ENCODE measurements around the gene SDK1.

Gene SDK1

GRCh38 chr7:3585826-3586225 is 284.8 kb downstream of the SDK1 start:
- no peak overlapping the region for H3K4me3 ChIP-seq (ENCODE audit: low read length)
- TF ChIP-seq, protein P1, sequence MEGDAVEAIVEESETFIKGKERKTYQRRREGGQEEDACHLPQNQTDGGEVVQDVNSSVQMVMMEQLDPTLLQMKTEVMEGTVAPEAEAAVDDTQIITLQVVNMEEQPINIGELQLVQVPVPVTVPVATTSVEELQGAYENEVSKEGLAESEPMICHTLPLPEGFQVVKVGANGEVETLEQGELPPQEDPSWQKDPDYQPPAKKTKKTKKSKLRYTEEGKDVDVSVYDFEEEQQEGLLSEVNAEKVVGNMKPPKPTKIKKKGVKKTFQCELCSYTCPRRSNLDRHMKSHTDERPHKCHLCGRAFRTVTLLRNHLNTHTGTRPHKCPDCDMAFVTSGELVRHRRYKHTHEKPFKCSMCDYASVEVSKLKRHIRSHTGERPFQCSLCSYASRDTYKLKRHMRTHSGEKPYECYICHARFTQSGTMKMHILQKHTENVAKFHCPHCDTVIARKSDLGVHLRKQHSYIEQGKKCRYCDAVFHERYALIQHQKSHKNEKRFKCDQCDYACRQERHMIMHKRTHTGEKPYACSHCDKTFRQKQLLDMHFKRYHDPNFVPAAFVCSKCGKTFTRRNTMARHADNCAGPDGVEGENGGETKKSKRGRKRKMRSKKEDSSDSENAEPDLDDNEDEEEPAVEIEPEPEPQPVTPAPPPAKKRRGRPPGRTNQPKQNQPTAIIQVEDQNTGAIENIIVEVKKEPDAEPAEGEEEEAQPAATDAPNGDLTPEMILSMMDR (conservative IDR thresholded peaks at IDR 0.05; ENCODE audit: low read length): no peak
- DNase-seq (ENCODE audit: low read depth): no peak

- TF ChIP-seq, protein P1 (conservative IDR thresholded peaks at IDR 0.05; ENCODE audit: low read length): no peak
- DNase-seq (ENCODE audit: low read depth): no peak
- H3K4me3 ChIP-seq (ENCODE audit: low read length): no peak overlapping the region
Observed at GRCh38 chr7:3588341-3588740, 287.3 kb downstream of the SDK1 start.

DNA sequence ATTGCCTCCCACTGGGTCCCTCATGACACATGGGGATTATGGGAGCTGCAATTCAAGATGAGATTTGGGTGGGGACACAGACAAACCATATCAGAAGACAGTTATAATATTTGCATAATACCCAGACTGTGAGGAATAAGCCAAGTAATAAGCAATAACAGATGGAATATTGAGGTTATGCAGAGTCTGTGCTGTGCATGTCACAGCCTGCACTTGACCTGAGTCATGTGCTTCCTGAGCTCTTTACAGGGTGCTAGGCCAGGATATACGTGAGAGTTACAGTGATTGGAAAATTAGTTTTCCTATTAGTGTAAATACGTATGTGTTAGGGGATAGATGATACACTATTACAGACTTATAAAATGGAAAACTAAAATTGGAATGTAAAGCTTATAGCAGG is 288.7 kb downstream of the SDK1 start:
- no peak for DNase-seq (ENCODE audit: low read depth)
- no peak overlapping the region for H3K4me3 ChIP-seq (ENCODE audit: low read length)
- TF ChIP-seq, protein P1 (conservative IDR thresholded peaks at IDR 0.05; ENCODE audit: low read length): no peak

- H3K4me3 ChIP-seq (ENCODE audit: low read length): no peak overlapping the region
- TF ChIP-seq, protein P1 (conservative IDR thresholded peaks at IDR 0.05; ENCODE audit: low read length): no peak
- no peak for DNase-seq (ENCODE audit: low read depth)
Observed at GRCh38 chr7:3591219-3591618, 290.2 kb downstream of the SDK1 start.

GRCh38 chr7:3591944-3592343 is 290.9 kb downstream of the SDK1 start:
- TF ChIP-seq, protein P1 (conservative IDR thresholded peaks at IDR 0.05; ENCODE audit: low read length): no peak
- no peak for DNase-seq (ENCODE audit: low read depth)
- no peak overlapping the region for H3K4me3 ChIP-seq (ENCODE audit: low read length)

DNA sequence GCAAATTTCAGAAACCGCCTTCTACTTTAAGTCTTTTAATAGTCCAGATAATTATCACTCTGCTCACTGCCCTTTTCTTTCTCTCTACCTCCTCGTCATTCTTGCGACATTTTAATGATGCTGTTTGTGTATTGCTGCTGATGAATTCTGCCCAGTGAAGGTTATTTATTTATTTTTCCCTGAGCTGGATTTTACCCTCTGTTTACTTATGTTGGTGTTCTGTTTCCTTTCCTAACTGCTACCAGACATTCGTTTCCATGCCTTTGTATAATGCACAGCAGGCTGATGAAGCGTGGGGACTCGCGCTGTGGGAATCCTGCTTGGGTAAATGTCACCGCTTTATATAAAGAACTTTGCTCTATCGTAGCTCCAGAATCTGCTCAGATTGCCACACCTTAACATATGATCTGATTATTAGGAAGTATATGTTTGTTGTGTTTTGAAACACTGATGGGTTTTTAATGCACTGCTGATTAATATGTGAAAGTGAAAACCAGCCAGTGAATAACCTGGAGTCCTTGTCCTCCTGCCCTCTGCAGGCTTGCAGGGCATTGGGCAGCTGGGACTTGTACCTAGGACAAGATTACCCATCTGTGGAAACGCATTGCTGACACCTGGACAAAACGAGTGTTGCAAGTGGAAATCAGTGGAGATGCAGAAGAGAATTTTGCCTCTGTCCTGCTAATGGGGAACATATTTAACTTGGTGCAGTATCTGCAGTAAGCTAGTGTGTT is 291.5 kb downstream of the SDK1 start:
- DNase-seq (ENCODE audit: low read depth): no peak
- no peak overlapping the region for H3K4me3 ChIP-seq (ENCODE audit: low read length)
- TF ChIP-seq, protein P1 (conservative IDR thresholded peaks at IDR 0.05; ENCODE audit: low read length): no peak

DNA sequence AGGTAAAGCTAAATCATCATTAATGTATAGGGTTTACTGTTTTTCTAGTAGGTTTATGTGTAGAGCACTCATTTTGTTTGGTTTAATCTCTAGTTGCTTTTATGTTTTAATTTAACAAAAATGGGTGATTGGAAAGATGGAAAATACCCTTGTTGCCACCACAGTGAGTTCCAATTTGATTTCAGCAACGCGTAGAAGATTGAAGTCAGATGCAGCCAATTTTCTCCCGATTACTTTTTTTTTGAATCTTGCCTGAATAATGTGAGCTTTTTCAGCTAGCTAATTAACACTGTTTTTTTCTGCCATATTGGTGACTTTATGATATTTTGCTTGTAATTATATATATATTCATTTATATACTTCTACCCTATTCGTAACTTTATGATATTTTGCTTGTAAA is 293.8 kb downstream of the SDK1 start:
- H3K4me3 ChIP-seq (ENCODE audit: low read length): no peak overlapping the region

More for the DNA sequence above, 293.8 kb downstream of the SDK1 start:
- DNase-seq (ENCODE audit: low read depth): no peak
- TF ChIP-seq, protein P1 (conservative IDR thresholded peaks at IDR 0.05; ENCODE audit: low read length): no peak

Measured in AG10803 (cell line).